ENCODE measurements around the gene DNAH10. TPM values are rescaled to one million over a fixed set of nuclear protein-coding genes. Genes with fewer than 3 reads are reported as not detected.

The DNAH10 gene
- total and polyA plus RNA-seq, 2 of the 13 experiments (the other 11 are each of a cell fraction or from before 2014, with no cell fraction given), result 0.01 to 0.02 TPM

GRCh38 chr12:123829561-123829960 lies 67.5 kb downstream of the DNAH10 start (continued):
- TF ChIP-seq ZNF747 (CRISPR knock-in tag; IDR thresholded peaks at IDR 0.05; ENCODE audit: borderline replicate concordance), result peak; percentile 23; the same call in 1 of the 2 replicates
- TF ChIP-seq POGZ (CRISPR knock-in tag; IDR thresholded peaks at IDR 0.05), result peak; percentile 33; the same call in 1 of the 2 replicates
- TF ChIP-seq ZNF362 (CRISPR knock-in tag; IDR thresholded peaks at IDR 0.05; ENCODE audit: borderline replicate concordance), result 0 out of 2 replicates have a peak, but pooled peaks have one; percentile 16
- TF ChIP-seq TEAD3 (CRISPR knock-in tag; optimal IDR thresholded peaks at IDR 0.05; ENCODE audit: borderline replicate concordance), result peak; percentile 29
- TF ChIP-seq MYPOP (CRISPR knock-in tag; IDR thresholded peaks at IDR 0.05), result peak; percentile 29; the same call in 1 of the 2 replicates
- TF ChIP-seq ERF (CRISPR knock-in tag; IDR thresholded peaks at IDR 0.05), result peak; percentile 47; the same call in 1 of the 2 replicates
- peak; percentile 70; the same call in 1 of the 2 replicates for TF ChIP-seq FOXK1 (CRISPR knock-in tag; IDR thresholded peaks at IDR 0.05; ENCODE audit: borderline replicate concordance, low read depth)
- peak; percentile 71 for TF ChIP-seq GATAD2A (CRISPR knock-in tag; IDR thresholded peaks at IDR 0.05)
- TF ChIP-seq TFE3 (CRISPR knock-in tag; IDR thresholded peaks at IDR 0.05), result peak; percentile 57; the same call in 1 of the 2 replicates
- TF ChIP-seq FOXO1 (CRISPR knock-in tag; IDR thresholded peaks at IDR 0.05), result peak; percentile 68; the same call in 1 of the 2 replicates
- TF ChIP-seq NR2F6 (IDR thresholded peaks at IDR 0.05), result no peak; the same call in 1 of the 2 replicates
- TF ChIP-seq NR2F6 (CRISPR knock-in tag; IDR thresholded peaks at IDR 0.05), result peak; percentile 30; the same call in 1 of the 2 replicates
- no peak for TF ChIP-seq KLF9 (CRISPR knock-in tag; IDR thresholded peaks at IDR 0.05; ENCODE audit: low read depth)
- 0 out of 2 replicates have a peak, but pooled peaks have one; percentile 34 for TF ChIP-seq ZNF230 (CRISPR knock-in tag; IDR thresholded peaks at IDR 0.05)
- peak; percentile 60; the same call in 1 of the 2 replicates for TF ChIP-seq IKZF5 (CRISPR knock-in tag; IDR thresholded peaks at IDR 0.05)
- no peak for TF ChIP-seq ZBTB34 (CRISPR knock-in tag; IDR thresholded peaks at IDR 0.05)
- no peak for TF ChIP-seq ZBTB20 (CRISPR knock-in tag; IDR thresholded peaks at IDR 0.05; ENCODE audit: borderline replicate concordance, low read depth)
- TF ChIP-seq ZSCAN29 (CRISPR knock-in tag; conservative IDR thresholded peaks at IDR 0.05), result peak; percentile 67; the same call in 1 of the 2 replicates
- peak; percentile 17; the same call in 1 of the 2 replicates for TF ChIP-seq KAT8 (CRISPR knock-in tag; IDR thresholded peaks at IDR 0.05)
- no peak for TF ChIP-seq HNF1A (IDR thresholded peaks at IDR 0.05; ENCODE audit: low read depth)
- TF ChIP-seq HNF1A (CRISPR knock-in tag; IDR thresholded peaks at IDR 0.05; ENCODE audit: borderline replicate concordance), result 0 out of 2 replicates have a peak, but pooled peaks have one; percentile 18
